ENCODE measurements around the gene LILRA6. TPM values are rescaled to one million over a fixed set of nuclear protein-coding genes. Genes with fewer than 3 reads are reported as not detected.
"Not testable (repeated sequence)": the region's sequence is repeated elsewhere in the genome, so short reads cannot be mapped to it uniquely, and the experiment has no call there.

LILRA6 gene
- polyA plus RNA-seq, 4 donors: 0.27 to 1.6 (median 0.53) TPM; not detected in 1

DNA sequence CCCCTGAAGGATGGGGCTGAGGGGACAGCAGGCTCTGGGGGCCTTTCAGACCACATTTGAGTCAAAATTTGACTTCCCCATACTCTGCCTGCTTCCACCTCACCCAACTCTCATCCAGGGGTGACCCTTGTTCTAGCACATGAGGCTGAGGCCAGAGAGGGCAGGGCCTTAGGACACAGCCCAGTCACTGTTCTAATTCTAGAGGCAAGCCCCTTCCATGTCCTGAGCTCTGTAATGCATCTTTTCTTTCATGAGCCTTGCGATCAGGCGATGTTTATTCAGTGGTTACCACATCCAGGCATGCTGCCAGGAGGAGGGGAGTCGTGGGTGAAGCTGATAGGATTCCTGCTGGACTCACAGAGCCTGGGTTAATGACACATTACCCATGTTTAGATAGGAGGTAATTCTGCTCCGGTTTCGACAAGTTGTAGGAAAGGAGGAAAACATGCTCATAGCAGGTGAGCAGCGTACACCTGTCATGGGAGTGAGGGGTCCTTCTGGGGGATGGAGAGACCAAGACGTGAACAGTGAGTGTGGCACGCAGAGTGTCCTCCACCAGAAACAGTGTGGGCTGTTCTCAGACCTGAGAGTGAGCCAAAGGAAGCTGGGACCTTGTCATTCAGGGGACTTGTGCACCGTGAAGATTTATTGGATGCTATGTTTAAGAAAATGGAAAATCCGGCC is 32.6 kb downstream of the LILRA6 start:
- no peak for FAIRE-seq

GRCh38 chr19:54209058-54209810 is 33.4 kb downstream of the LILRA6 start:
- 42 to 54% (median 48%) methylated on average over 22 to 24 of the region's 24 CpGs for WGBS, 3 donors
- peak; percentile 17 to 24 for DNase-seq
- FAIRE-seq: no peak
- H3K9me3 ChIP-seq (ENCODE audit: control insufficient read depth in 2 of 2, insufficient read depth in 1 of 2, low read depth in 1 of 2, low read length in 1 of 2): no peaks in the 10 kb centered on the region
- H3K36me3 ChIP-seq (ENCODE audit: control insufficient read depth in 3 of 3, insufficient read depth in 2 of 3, low read depth in 1 of 3, low read length in 3 of 3): peaks cover 9 to 46% (median 12%) of the 10 kb centered on the region in 3 donors
- H3K4me1 ChIP-seq (ENCODE audit: control insufficient read depth in 3 of 3, insufficient read depth in 2 of 3, low read depth in 1 of 3, low read length in 2 of 3): peaks cover 10 to 50% (median 12%) of the 10 kb centered on the region in 3 donors
- H3K27ac ChIP-seq (ENCODE audit: low read depth in 1 of 3, low read length in 2 of 3): peak overlapping the region; percentile 38 to 99 (median 92)
- H3K4me3 ChIP-seq (ENCODE audit: low read depth in 1 of 3, low read length in 3 of 3): no peak overlapping the region
- no peaks in the 10 kb centered on the region for H3K27me3 ChIP-seq (ENCODE audit: control insufficient read depth in 3 of 3, insufficient read depth in 3 of 3, low read length in 3 of 3)

More for the DNA sequence above, 32.6 kb downstream of the LILRA6 start:
- no peaks in the 10 kb centered on the region for H3K9me3 ChIP-seq (ENCODE audit: control insufficient read depth in 2 of 2, insufficient read depth in 1 of 2, low read depth in 1 of 2, low read length in 1 of 2)
- WGBS, 3 donors: 7 to 24% (median 9%) methylated on average over 10 of the region's 10 CpGs
- DNase-seq: peak; percentile 96 to 97
- peaks cover 9 to 42% (median 9%) of the 10 kb centered on the region in 3 donors for H3K36me3 ChIP-seq (ENCODE audit: control insufficient read depth in 3 of 3, insufficient read depth in 2 of 3, low read depth in 1 of 3, low read length in 3 of 3)
- peak overlapping the region; percentile 42 to 99 (median 92) for H3K27ac ChIP-seq (ENCODE audit: low read depth in 1 of 3, low read length in 2 of 3)
- peaks cover 10 to 44% (median 11%) of the 10 kb centered on the region in 3 donors for H3K4me1 ChIP-seq (ENCODE audit: control insufficient read depth in 3 of 3, insufficient read depth in 2 of 3, low read depth in 1 of 3, low read length in 2 of 3)
- no peak overlapping the region for H3K4me3 ChIP-seq (ENCODE audit: low read depth in 1 of 3, low read length in 3 of 3)
- H3K27me3 ChIP-seq (ENCODE audit: control insufficient read depth in 3 of 3, insufficient read depth in 3 of 3, low read length in 3 of 3): no peaks in the 10 kb centered on the region

GRCh38 chr19:54208784-54209057 is 33.9 kb downstream of the LILRA6 start:
- Histone ChIP-seq H3K36me3 (ENCODE audit: control insufficient read depth in 3 of 3, insufficient read depth in 2 of 3, low read depth in 1 of 3, low read length in 3 of 3) (peaks cover 11 to 51% (median 12%) of the 10 kb centered on the region in 3 donors), H3K27me3 (ENCODE audit: control insufficient read depth in 3 of 3, insufficient read depth in 3 of 3, low read length in 3 of 3) (no peaks in the 10 kb centered on the region), H3K27ac (ENCODE audit: low read depth in 1 of 3, low read length in 2 of 3) (peak overlapping the region; percentile 38 to 99 (median 92)), H3K4me3 (ENCODE audit: low read depth in 1 of 3, low read length in 3 of 3) (no peak overlapping the region), H3K9me3 (ENCODE audit: control insufficient read depth in 2 of 2, insufficient read depth in 1 of 2, low read depth in 1 of 2, low read length in 1 of 2) (no peaks in the 10 kb centered on the region), H3K4me1 (ENCODE audit: control insufficient read depth in 3 of 3, insufficient read depth in 2 of 3, low read depth in 1 of 3, low read length in 2 of 3) (peaks cover 10 to 54% (median 14%) of the 10 kb centered on the region in 3 donors)
- WGBS, 3 donors: 55 to 64% (median 61%) methylated on average over 8 of the region's 8 CpGs
- FAIRE-seq: no peak
- DNase-seq: peak in 1 of 2 donors; percentile 25

- Histone ChIP-seq H3K27me3 (ENCODE audit: control insufficient read depth in 3 of 3, insufficient read depth in 3 of 3, low read length in 3 of 3) (no peaks in the 10 kb centered on the region), H3K27ac (ENCODE audit: low read depth in 1 of 3, low read length in 2 of 3) (peak overlapping the region; percentile 42 to 99 (median 92)), H3K9me3 (ENCODE audit: control insufficient read depth in 2 of 2, insufficient read depth in 1 of 2, low read depth in 1 of 2, low read length in 1 of 2) (no peaks in the 10 kb centered on the region), H3K4me1 (ENCODE audit: control insufficient read depth in 3 of 3, insufficient read depth in 2 of 3, low read depth in 1 of 3, low read length in 2 of 3) (peaks cover 10 to 58% (median 14%) of the 10 kb centered on the region in 3 donors), H3K36me3 (ENCODE audit: control insufficient read depth in 3 of 3, insufficient read depth in 2 of 3, low read depth in 1 of 3, low read length in 3 of 3) (peaks cover 12 to 56% (median 12%) of the 10 kb centered on the region in 3 donors), H3K4me3 (ENCODE audit: low read depth in 1 of 3, low read length in 3 of 3) (no peak overlapping the region)
- 53 to 66% (median 65%) methylated on average over 18 of the region's 18 CpGs for WGBS, 3 donors
- DNase-seq (peak; percentile 32 to 76), FAIRE-seq (no peak)
These were observed 34.4 kb downstream of the LILRA6 start for GRCh38 chr19:54207983-54208783.

GRCh38 chr19:54207676-54207982 is 35.0 kb downstream of the LILRA6 start:
- no peak for FAIRE-seq
- Histone ChIP-seq H3K27ac (ENCODE audit: low read depth in 1 of 3, low read length in 2 of 3) (peak overlapping the region; percentile 42 to 75 (median 52)), H3K27me3 (ENCODE audit: control insufficient read depth in 3 of 3, insufficient read depth in 3 of 3, low read length in 3 of 3) (no peaks in the 10 kb centered on the region), H3K4me3 (ENCODE audit: low read depth in 1 of 3, low read length in 3 of 3) (no peak overlapping the region), H3K9me3 (ENCODE audit: control insufficient read depth in 2 of 2, insufficient read depth in 1 of 2, low read depth in 1 of 2, low read length in 1 of 2) (no peaks in the 10 kb centered on the region), H3K36me3 (ENCODE audit: control insufficient read depth in 3 of 3, insufficient read depth in 2 of 3, low read depth in 1 of 3, low read length in 3 of 3) (peaks cover 16 to 62% (median 17%) of the 10 kb centered on the region in 3 donors), H3K4me1 (ENCODE audit: control insufficient read depth in 3 of 3, insufficient read depth in 2 of 3, low read depth in 1 of 3, low read length in 2 of 3) (peaks cover 10 to 64% (median 17%) of the 10 kb centered on the region in 3 donors)
- DNase-seq: no peak
- WGBS, 3 donors: 61 to 88% (median 62%) methylated on average over 5 of the region's 5 CpGs

GRCh38 chr19:54207193-54207592 is 35.4 kb downstream of the LILRA6 start:
- DNase-seq; H3K27me3 ChIP-seq (ENCODE audit: control insufficient read depth in 3 of 3, insufficient read depth in 3 of 3, low read length in 3 of 3); FAIRE-seq; H3K4me3 ChIP-seq (ENCODE audit: low read depth in 1 of 3, low read length in 3 of 3); H3K9me3 ChIP-seq (ENCODE audit: control insufficient read depth in 2 of 2, insufficient read depth in 1 of 2, low read depth in 1 of 2, low read length in 1 of 2): not testable (repeated sequence)
- Histone ChIP-seq H3K27ac (ENCODE audit: low read depth in 1 of 3, low read length in 2 of 3) (peak overlapping the region; percentile 42 to 75 (median 52)), H3K4me1 (ENCODE audit: control insufficient read depth in 3 of 3, insufficient read depth in 2 of 3, low read depth in 1 of 3, low read length in 2 of 3) (peaks cover 11 to 68% (median 17%) of the 10 kb centered on the region in 3 donors), H3K36me3 (ENCODE audit: control insufficient read depth in 3 of 3, insufficient read depth in 2 of 3, low read depth in 1 of 3, low read length in 3 of 3) (peaks cover 16 to 63% (median 19%) of the 10 kb centered on the region in 3 donors)
- WGBS, 3 donors: 70 to 73% (median 70%) methylated on average over 22 to 23 of the region's 23 CpGs

DNA sequence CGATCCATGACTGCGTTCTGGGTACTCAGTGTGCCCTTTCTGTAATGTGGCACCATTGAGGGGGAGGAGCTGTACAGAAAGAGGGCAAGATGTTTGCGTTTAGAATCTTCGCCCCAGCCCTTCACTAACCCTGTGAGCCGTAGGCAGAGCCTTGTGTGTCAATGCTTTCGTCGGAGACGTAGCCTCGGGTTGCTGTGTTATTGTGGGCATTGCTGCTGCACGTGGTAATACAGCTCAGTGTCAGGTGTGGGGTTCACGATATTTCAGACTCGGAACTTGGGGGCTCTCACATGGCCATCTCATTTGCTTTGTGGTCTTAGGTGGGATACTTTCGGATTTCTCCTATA is 35.8 kb downstream of the LILRA6 start:
- FAIRE-seq: no peak
- Histone ChIP-seq H3K27ac (ENCODE audit: low read depth in 1 of 3, low read length in 2 of 3) (peak overlapping the region in 2 of 3 donors; percentile 31 to 75), H3K36me3 (ENCODE audit: control insufficient read depth in 3 of 3, insufficient read depth in 2 of 3, low read depth in 1 of 3, low read length in 3 of 3) (peaks cover 16 to 67% (median 22%) of the 10 kb centered on the region in 3 donors), H3K4me1 (ENCODE audit: control insufficient read depth in 3 of 3, insufficient read depth in 2 of 3, low read depth in 1 of 3, low read length in 2 of 3) (peaks cover 13 to 72% (median 21%) of the 10 kb centered on the region in 3 donors), H3K9me3 (ENCODE audit: control insufficient read depth in 2 of 2, insufficient read depth in 1 of 2, low read depth in 1 of 2, low read length in 1 of 2) (no peaks in the 10 kb centered on the region), H3K27me3 (ENCODE audit: control insufficient read depth in 3 of 3, insufficient read depth in 3 of 3, low read length in 3 of 3) (no peaks in the 10 kb centered on the region), H3K4me3 (ENCODE audit: low read depth in 1 of 3, low read length in 3 of 3) (no peak overlapping the region)
- 75 to 78% (median 77%) methylated on average over 13 of the region's 13 CpGs for WGBS, 3 donors
- DNase-seq: no peak
